Mucosa of descending colon (tissue), 3 donors: ENCODE data around the gene EMC6. TPM values are rescaled to one million over a fixed set of nuclear protein-coding genes. Genes with fewer than 3 reads are reported as not detected.

Source experiments
- ATAC-seq: fragments of 200-7000 bp; cut with Tn5 transposase; one replicate; pipeline ENCODE4 v1.9.1; 2020; ENCODE audit warnings: mild to moderate bottlenecking, moderate library complexity
- DNase-seq, 3 donors: peaks; one replicate each; pipeline ENCODE4 v3.0.0-alpha.2; 2020
- H3K36me3 ChIP-seq: fragments of 200-600 bp; one replicate; pipeline ENCODE4 v1.8.0; 2021; ENCODE audit warnings: low read depth, mild to moderate bottlenecking
- H3K4me1 ChIP-seq: fragments of 200-600 bp; one replicate; pipeline ENCODE4 v1.8.0; 2021; ENCODE audit warnings: low read depth, mild to moderate bottlenecking
- H3K4me3 ChIP-seq: fragments of 200-600 bp; one replicate; pipeline ENCODE4 v1.8.0; 2021; ENCODE audit warnings: mild to moderate bottlenecking
- H3K9me3 ChIP-seq: fragments of 200-600 bp; one replicate; pipeline ENCODE4 v1.8.0; 2021; ENCODE audit warnings: mild to moderate bottlenecking
- CTCF ChIP-seq: fragments of 200-600 bp; IDR thresholded peaks from one replicate; pipeline ENCODE4 v1.8.0; 2022; ENCODE audit warnings: antibody characterized with exemption, mild to moderate bottlenecking
- intact Hi-C, 2 donors: fragments of 100-400 bp; cut with DNase I in 1 of 2; cut with micrococcal nuclease in 1 of 2; formaldehyde crosslinking; loops; one replicate each; pipeline versions ENCODE4 v1.11.0 to v1.11.1; 2022; cut with DNase I, micrococcal nuclease
- total RNA-seq, 3 donors: library from RNA; stranded (reverse); fragmentation: NEBNext Ultra II Directional in 2 of 3; extraction: Animal tissue kit (Norgen Biotek cat#: 25700) in 2 of 3; gene quantifications; one replicate each; pipeline versions ENCODE4 v1.2.1 to v1.2.4, GENCODE V29; 2021 to 2023
- donor health status: DM: no; HTN: no; CAD: no; lungs with moderate emphysema.
- donor health status: DM: no; HTN: no; CAD: no.
- donor health status: DM: no; HTN: yes; CAD: no.

The EMC6 gene
- total RNA-seq, 3 donors from 2014 or later: 29.3 to 41.3 (median 32.8) TPM

DNA sequence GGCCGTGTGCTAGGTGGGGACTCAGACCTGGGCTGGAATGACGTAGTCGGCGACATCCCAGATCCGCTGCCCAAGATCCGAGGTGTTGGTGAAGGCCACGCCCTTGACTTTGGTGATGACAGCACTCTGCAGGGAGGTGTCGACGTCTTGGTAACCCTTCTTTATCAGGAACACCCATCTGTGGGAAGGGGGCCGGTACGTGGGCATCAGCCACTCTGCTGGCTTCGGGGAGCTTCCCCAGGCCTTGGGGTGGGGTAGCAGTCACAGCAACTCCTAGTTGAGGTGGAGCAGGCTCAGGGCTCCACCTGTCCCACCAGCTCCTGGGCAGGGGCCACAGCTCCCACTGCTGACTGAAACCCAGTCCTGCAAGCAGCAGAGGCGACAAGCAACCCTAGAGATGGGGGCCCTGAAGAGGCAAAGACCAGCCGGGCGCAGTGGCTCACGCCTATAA, 23.0 kb downstream of the EMC6 start:
- no peak for TF ChIP-seq CTCF
- no peak for ATAC-seq
- no peak overlapping the region for H3K4me3 ChIP-seq
- peak in 1 of 3 donors; percentile 49 for DNase-seq
- no peaks in the 10 kb centered on the region for H3K36me3 ChIP-seq
- peaks cover 8% of the 10 kb centered on the region for H3K4me1 ChIP-seq
- H3K9me3 ChIP-seq: no peaks in the 10 kb centered on the region
- intact Hi-C loops: no loop called here

- H3K4me3 ChIP-seq: no peak overlapping the region
- peaks cover 8% of the 10 kb centered on the region for H3K4me1 ChIP-seq
- ATAC-seq (no peak), DNase-seq (peak in 1 of 3 donors; percentile 17)
- H3K9me3 ChIP-seq: no peaks in the 10 kb centered on the region
- intact Hi-C loops: no loop called here
- H3K36me3 ChIP-seq: no peaks in the 10 kb centered on the region
- no peak for TF ChIP-seq CTCF
Measured at GRCh38 chr17:3692346-3692745, 23.7 kb downstream of the EMC6 start.

DNA sequence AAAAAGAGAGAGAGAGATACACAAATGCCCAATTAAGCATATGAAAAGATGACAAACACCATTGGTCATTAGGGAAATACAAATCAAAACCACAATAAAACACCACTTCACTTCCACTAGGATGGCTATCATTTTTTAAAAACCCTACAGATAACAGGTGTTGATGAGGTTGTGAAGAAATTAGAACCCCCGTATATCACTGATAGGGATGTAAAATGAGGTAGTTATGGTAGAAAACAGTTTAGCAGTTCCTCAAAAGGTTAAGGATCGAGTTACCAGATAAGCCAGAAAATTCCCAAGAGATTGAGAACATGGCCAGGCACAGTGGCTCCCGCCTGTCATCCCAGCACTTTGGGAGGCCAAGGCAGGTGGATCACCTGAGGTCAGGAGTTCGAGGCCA, 24.5 kb downstream of the EMC6 start:
- intact Hi-C loops: no loop called here
- peaks cover 8% of the 10 kb centered on the region for H3K4me1 ChIP-seq
- no peak overlapping the region for H3K4me3 ChIP-seq
- H3K9me3 ChIP-seq: peaks cover 3% of the 10 kb centered on the region
- no peak for TF ChIP-seq CTCF
- DNase-seq (peak in 1 of 3 donors; percentile 8), ATAC-seq (no peak)
- no peaks in the 10 kb centered on the region for H3K36me3 ChIP-seq

GRCh38 chr17:3693829-3694231, 25.2 kb downstream of the EMC6 start:
- H3K4me1 ChIP-seq: peaks cover 8% of the 10 kb centered on the region
- peaks cover 6% of the 10 kb centered on the region for H3K9me3 ChIP-seq
- ATAC-seq (peak; percentile 6), DNase-seq (peak in 1 of 3 donors; percentile 48)
- intact Hi-C loops: no loop called here
- TF ChIP-seq CTCF: no peak
- no peaks in the 10 kb centered on the region for H3K36me3 ChIP-seq
- no peak overlapping the region for H3K4me3 ChIP-seq

DNA sequence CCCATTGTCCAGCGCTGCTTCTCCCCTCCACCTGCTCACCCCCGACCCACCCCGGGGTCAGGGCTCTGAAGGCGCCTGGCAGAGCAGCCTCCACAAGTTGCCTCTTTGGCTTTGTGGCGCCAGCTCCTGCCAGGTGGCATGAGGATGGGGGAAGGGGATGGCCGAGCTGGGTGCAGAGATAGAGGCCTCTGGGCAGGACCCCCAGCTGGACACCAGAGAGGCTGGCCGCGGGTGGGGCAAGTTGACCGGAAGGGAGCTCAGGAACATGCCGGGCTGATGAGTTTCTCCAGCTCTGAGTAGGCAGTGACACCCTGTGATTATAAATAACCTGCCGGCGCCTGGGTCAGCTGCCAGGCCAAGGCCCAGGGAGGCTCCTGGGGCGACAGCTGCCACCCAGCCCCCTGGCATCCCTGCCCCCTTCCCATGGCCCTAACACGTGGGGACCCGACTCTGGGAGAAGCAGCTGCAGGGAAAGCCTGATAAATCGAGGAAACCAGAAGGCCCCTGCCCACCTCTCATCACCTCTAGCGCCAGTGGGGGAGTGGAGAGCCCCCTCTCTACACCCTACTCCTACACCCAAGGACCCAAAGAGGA, 26.6 kb downstream of the EMC6 start:
- peak; percentile 28 for ATAC-seq
- no peak overlapping the region for H3K4me3 ChIP-seq
- peak in 1 of 3 donors; percentile 58 for DNase-seq
- no peaks in the 10 kb centered on the region for H3K36me3 ChIP-seq
- TF ChIP-seq CTCF: no peak
- H3K4me1 ChIP-seq: peaks cover 8% of the 10 kb centered on the region
- intact Hi-C loops: no loop called here
- peaks cover 6% of the 10 kb centered on the region for H3K9me3 ChIP-seq
